ENCODE measurements around the gene CCAR1.
"Not testable (repeated sequence)": the region's sequence is repeated elsewhere in the genome, so short reads cannot be mapped to it uniquely, and the experiment has no call there.

Gene CCAR1

DNA sequence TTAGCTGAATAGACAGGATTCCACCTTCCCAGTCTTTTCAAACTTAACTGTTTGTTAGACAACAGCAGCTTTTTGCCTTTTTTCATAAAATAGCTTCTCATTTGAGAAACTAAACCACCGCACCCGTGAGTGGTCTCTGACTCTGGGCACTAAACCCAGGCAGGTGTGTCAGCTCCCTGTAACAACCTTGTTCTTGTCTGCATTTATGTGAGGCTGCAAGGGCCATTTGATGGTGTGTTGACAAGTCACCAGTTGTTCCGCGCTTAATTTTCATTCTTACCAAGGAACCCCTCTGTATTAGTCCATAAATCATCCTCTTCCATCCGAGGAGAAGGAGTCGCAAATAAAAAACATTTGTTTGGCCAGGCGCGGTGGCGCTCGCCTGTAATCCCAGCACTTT lies 107.8 kb downstream of the CCAR1 start:
- Histone ChIP-seq H3K4me1 (ENCODE audit: insufficient read depth, low read length) (peaks cover 3% of the 10 kb centered on the region; the same call in 1 of the 2 replicates), H3K9ac (ENCODE audit: low read depth, low read length) (no peak overlapping the region), H3K27ac (ENCODE audit: low read depth, low read length) (no peak overlapping the region), H3K36me3 (ENCODE audit: insufficient read depth, low read length) (no peaks in the 10 kb centered on the region), H3K9me3 (ENCODE audit: insufficient read depth, low read depth, low read length) (no peaks in the 10 kb centered on the region), H3K27me3 (ENCODE audit: insufficient read depth, low read length) (peaks cover 16% of the 10 kb centered on the region), H3K4me3 (ENCODE audit: low read length) (peak overlapping the region; percentile 52; the same call in 1 of the 2 replicates)
- WGBS: 94% methylated on average over 10 of the region's 10 CpGs

DNA sequence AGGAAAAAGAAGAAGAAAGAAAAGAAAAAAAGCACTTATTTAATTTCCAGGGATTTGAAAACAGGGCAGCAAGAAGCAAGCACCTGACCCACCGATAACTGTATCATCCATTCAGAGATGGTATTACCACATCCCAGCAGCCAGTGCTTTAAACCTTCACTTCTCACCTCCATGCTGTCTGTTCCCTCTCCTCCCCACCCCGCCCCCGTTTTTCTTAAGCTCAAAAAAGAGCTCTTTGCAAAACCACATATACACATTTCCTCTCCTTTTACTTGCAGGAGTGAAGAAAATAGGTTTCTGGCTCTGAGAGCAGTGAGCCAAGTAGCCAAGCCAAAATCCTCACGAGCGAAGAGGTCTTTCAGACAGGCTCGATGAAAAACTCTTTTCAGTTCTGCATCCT lies 108.5 kb downstream of the CCAR1 start:
- H3K9ac ChIP-seq (ENCODE audit: low read depth, low read length): no peak overlapping the region
- H3K27me3 ChIP-seq (ENCODE audit: insufficient read depth, low read length): peaks cover 16% of the 10 kb centered on the region
- no peak overlapping the region for H3K27ac ChIP-seq (ENCODE audit: low read depth, low read length)
- H3K36me3 ChIP-seq (ENCODE audit: insufficient read depth, low read length): no peaks in the 10 kb centered on the region
- no peak overlapping the region for H3K4me3 ChIP-seq (ENCODE audit: low read length)
- 82% methylated on average over 6 of the region's 6 CpGs for WGBS
- no peaks in the 10 kb centered on the region for H3K9me3 ChIP-seq (ENCODE audit: insufficient read depth, low read depth, low read length)
- peaks cover 3% of the 10 kb centered on the region; the same call in 1 of the 2 replicates for H3K4me1 ChIP-seq (ENCODE audit: insufficient read depth, low read length)

DNA sequence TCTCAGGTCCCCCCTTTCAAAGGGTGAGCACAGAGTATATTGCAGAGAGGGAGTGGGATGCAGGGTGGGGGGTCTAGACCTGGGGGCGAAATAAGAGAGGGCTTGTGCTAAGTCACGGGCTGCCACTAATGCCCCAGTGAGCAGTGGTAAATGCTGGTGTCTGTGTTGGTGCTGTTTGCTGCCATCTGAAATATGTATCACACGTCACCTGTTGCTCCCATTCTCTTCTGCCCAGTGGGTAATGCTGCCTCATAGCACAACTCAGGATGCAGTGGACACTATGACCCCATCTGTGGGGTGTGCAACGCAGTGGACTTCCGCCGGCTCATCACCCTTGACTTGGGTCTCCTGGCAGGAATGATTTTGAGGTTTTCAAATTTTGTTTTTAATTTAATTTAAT lies 108.9 kb downstream of the CCAR1 start:
- WGBS: 90% methylated on average over 6 of the region's 6 CpGs

DNA sequence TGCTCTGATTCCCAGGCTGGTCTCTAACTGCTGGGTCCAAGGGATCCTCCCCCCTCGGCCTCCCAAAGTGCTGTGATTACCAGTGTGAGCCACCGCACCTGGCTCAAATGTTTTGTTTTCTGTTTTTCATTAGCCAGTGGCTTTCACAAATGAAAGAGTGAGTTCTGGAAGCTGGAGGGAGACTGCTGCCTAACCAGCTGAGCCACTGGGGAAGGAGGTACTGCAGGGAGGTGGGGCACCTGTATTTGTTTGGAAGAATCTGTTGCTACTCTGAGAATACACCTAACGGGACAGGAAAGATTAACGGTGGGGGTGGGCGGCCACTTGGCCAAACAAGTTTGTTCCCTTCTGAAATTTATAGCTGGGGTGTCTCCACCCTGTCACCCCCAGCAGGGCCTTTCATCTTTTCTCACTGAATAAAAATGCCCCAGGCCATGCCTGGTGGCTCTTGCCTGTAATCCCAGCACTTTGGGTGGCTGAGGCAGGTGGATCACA lies 111.0 kb downstream of the CCAR1 start:
- Histone ChIP-seq H3K4me1 (ENCODE audit: insufficient read depth, low read length) (no peaks in the 10 kb centered on the region; the same call in 1 of the 2 replicates), H3K27me3 (ENCODE audit: insufficient read depth, low read length) (peaks cover 10% of the 10 kb centered on the region), H3K9ac (ENCODE audit: low read depth, low read length) (no peak overlapping the region), H3K27ac (ENCODE audit: low read depth, low read length) (no peak overlapping the region), H3K9me3 (ENCODE audit: insufficient read depth, low read depth, low read length) (no peaks in the 10 kb centered on the region), H3K36me3 (ENCODE audit: insufficient read depth, low read length) (no peaks in the 10 kb centered on the region), H3K4me3 (ENCODE audit: low read length) (no peak overlapping the region)
- 88% methylated on average over 5 of the region's 5 CpGs for WGBS

More for the DNA sequence above, 108.9 kb downstream of the CCAR1 start:
- Histone ChIP-seq H3K27ac (ENCODE audit: low read depth, low read length) (no peak overlapping the region), H3K36me3 (ENCODE audit: insufficient read depth, low read length) (no peaks in the 10 kb centered on the region), H3K9ac (ENCODE audit: low read depth, low read length) (no peak overlapping the region), H3K27me3 (ENCODE audit: insufficient read depth, low read length) (peaks cover 16% of the 10 kb centered on the region), H3K4me3 (ENCODE audit: low read length) (no peak overlapping the region), H3K9me3 (ENCODE audit: insufficient read depth, low read depth, low read length) (no peaks in the 10 kb centered on the region), H3K4me1 (ENCODE audit: insufficient read depth, low read length) (peaks cover 3% of the 10 kb centered on the region; the same call in 1 of the 2 replicates)

DNA sequence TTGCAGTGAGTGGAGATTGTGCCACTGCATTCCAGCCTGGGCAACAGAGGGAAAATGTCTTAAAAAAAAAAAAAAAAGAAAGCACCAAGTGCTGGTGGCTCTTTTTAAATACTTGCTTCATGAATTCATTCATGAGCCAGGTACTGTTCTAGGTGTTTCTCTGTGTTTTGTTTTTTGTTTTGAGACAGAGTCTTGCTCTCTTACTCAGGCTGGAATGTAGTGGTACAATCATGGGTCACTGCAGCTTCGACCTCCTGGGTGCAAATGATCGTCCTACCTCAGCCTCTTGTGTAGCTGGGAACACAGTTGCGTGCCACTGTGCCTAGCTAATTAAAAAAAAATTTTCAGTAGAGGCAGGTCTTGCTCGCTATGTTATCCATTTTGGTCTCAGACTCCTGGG lies 111.6 kb downstream of the CCAR1 start:
- Histone ChIP-seq H3K4me1 (ENCODE audit: insufficient read depth, low read length) (no peaks in the 10 kb centered on the region; the same call in 1 of the 2 replicates), H3K27me3 (ENCODE audit: insufficient read depth, low read length) (peaks cover 10% of the 10 kb centered on the region), H3K27ac (ENCODE audit: low read depth, low read length) (no peak overlapping the region), H3K9ac (ENCODE audit: low read depth, low read length) (no peak overlapping the region), H3K4me3 (ENCODE audit: low read length) (no peak overlapping the region), H3K9me3 (ENCODE audit: insufficient read depth, low read depth, low read length) (no peaks in the 10 kb centered on the region), H3K36me3 (ENCODE audit: insufficient read depth, low read length) (no peaks in the 10 kb centered on the region)
- WGBS: 95% methylated on average over 4 of the region's 4 CpGs

DNA sequence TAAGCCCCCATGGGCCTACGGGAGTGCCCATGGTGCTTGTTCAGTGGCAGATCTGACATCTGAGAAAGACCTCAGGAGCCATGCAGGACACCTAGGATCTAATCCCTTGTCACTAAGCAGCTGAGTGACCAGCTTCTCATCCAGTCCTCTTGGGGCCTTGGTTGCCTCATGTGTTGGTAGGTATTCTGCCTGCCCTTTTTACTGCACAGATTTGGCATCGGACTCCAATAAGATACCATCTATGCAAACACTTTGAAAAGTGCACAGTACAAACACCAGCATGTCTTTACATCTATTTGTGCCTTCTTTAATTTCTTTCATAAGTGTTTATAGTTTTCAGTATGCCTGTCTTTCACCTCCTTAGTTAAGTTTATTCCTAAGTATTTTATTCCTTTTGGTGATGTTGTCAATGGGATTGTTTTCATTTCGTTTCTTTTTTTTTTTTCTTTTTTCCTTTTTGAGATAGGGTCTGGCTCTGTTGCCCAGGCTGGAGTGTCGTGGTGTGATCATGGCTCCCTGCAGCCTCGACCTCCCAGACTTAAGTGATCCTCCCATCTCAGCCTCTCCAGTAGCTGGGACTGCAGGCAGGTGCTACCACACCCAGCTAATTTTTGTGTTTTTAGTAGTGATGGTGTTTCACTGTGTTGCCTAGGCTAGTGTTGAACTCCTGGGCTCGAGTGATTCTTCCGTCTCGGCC lies 116.7 kb downstream of the CCAR1 start:
- WGBS: 92% methylated on average over 7 of the region's 8 CpGs

DNA sequence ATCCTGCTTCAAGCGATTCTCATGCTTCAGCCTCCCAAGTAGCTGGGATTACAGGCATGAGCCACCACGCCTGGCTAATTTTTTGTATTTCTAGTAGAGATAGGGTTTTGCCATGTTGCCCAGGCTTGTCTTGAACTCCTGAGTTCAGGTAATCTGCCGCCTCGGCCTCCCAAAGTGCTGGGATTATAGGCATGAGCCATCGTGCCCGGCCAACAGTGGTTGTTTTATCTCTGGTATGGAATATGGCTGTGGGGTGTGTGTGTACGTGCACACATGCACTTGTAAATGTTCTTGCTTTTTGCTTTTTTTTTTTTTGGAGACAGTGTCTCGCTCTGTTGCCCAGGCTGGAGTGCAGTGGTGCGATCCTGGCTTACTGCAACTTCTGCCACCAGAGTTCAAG lies 119.6 kb downstream of the CCAR1 start:
- H3K4me1 ChIP-seq (ENCODE audit: insufficient read depth, low read length); H3K4me3 ChIP-seq (ENCODE audit: low read length); H3K27me3 ChIP-seq (ENCODE audit: insufficient read depth, low read length); H3K9ac ChIP-seq (ENCODE audit: low read depth, low read length); H3K36me3 ChIP-seq (ENCODE audit: insufficient read depth, low read length); H3K9me3 ChIP-seq (ENCODE audit: insufficient read depth, low read depth, low read length); H3K27ac ChIP-seq (ENCODE audit: low read depth, low read length): not testable (repeated sequence)
- WGBS: 94% methylated on average over 9 of the region's 9 CpGs

More for the DNA sequence above, 116.7 kb downstream of the CCAR1 start:
- Histone ChIP-seq H3K9me3 (ENCODE audit: insufficient read depth, low read depth, low read length) (no peaks in the 10 kb centered on the region), H3K27me3 (ENCODE audit: insufficient read depth, low read length) (no peaks in the 10 kb centered on the region), H3K27ac (ENCODE audit: low read depth, low read length) (no peak overlapping the region), H3K4me1 (ENCODE audit: insufficient read depth, low read length) (0 out of 2 replicates have a peak, but pooled peaks cover 4% of the 10 kb centered on the region), H3K9ac (ENCODE audit: low read depth, low read length) (no peak overlapping the region), H3K4me3 (ENCODE audit: low read length) (no peak overlapping the region), H3K36me3 (ENCODE audit: insufficient read depth, low read length) (no peaks in the 10 kb centered on the region)

Measured in HUES64 (cell line).